Stimulated activated CD8-positive, alpha-beta memory T cell treated with anti-CD3 and anti-CD28 coated beads, Interleukin-7, amount 100 ng/mL, for 48 hours (primary cell): ENCODE results near the gene CANT1.
"Not testable (repeated sequence)": the region's sequence is repeated elsewhere in the genome, so short reads cannot be mapped to it uniquely, and the experiment has no call there.

Source experiments
- DNase-seq, 2 donors: peaks; one replicate each; pipeline ENCODE4 v3.0.0-alpha.2; 2020; ENCODE audit warnings: low read depth in 1 of 2; ENCODE audit errors: extremely low read depth in 1 of 2

The CANT1 gene

GRCh38 chr17:78966123-78966813 lies 43.3 kb downstream of the CANT1 start:
- DNase-seq: no peak

- no peak for DNase-seq
These were observed 44.1 kb downstream of the CANT1 start for GRCh38 chr17:78965491-78965924.

- DNase-seq: no peak
These were observed 46.2 kb downstream of the CANT1 start for GRCh38 chr17:78963378-78963777.

- DNase-seq: not testable (repeated sequence)
These were observed 46.6 kb downstream of the CANT1 start for GRCh38 chr17:78962984-78963348.

GRCh38 chr17:78962345-78962983 lies 47.1 kb downstream of the CANT1 start:
- no peak for DNase-seq

- no peak for DNase-seq
These were observed 48.0 kb downstream of the CANT1 start for GRCh38 chr17:78961571-78961970.

GRCh38 chr17:78960928-78961327 lies 48.6 kb downstream of the CANT1 start:
- DNase-seq: no peak

- no peak for DNase-seq
These were observed 49.8 kb downstream of the CANT1 start for GRCh38 chr17:78959803-78960202.

GRCh38 chr17:78958641-78959127 lies 50.9 kb downstream of the CANT1 start:
- DNase-seq: no peak

GRCh38 chr17:78957128-78957527 lies 52.4 kb downstream of the CANT1 start:
- DNase-seq: no peak

- no peak for DNase-seq
These were observed 53.3 kb downstream of the CANT1 start for GRCh38 chr17:78956254-78956653.

GRCh38 chr17:78954684-78955083 lies 54.9 kb downstream of the CANT1 start:
- no peak for DNase-seq

GRCh38 chr17:78953356-78954350 lies 55.9 kb downstream of the CANT1 start:
- DNase-seq: no peak

- no peak for DNase-seq
These were observed 56.9 kb downstream of the CANT1 start for GRCh38 chr17:78952706-78953105.

- DNase-seq: no peak
These were observed 57.5 kb downstream of the CANT1 start for GRCh38 chr17:78951967-78952551.

GRCh38 chr17:78950870-78951269 lies 58.7 kb downstream of the CANT1 start:
- no peak for DNase-seq

- no peak for DNase-seq
These were observed 62.1 kb downstream of the CANT1 start for GRCh38 chr17:78947235-78948149.

- DNase-seq: no peak
These were observed 62.9 kb downstream of the CANT1 start for GRCh38 chr17:78946631-78947030.

GRCh38 chr17:78946131-78946530 lies 63.4 kb downstream of the CANT1 start:
- no peak for DNase-seq

GRCh38 chr17:78945455-78945854 lies 64.1 kb downstream of the CANT1 start:
- not testable (repeated sequence) for DNase-seq
